Right lobe of liver (tissue), 4 donors: Measurements from ENCODE around the gene NPFFR1.

ENCODE experiments used
- CTCF ChIP-seq, 4 donors: fragments of 200-600 bp in 3 of 4; fragments of 450-650 bp in 1 of 4; IDR thresholded peaks; one replicate each; pipeline versions ENCODE4 v1.5.1 to v1.8.0; 2016 to 2022; ENCODE audit warnings: antibody characterized with exemption in 4 of 4, mild to moderate bottlenecking in 2 of 4
- POLR2A ChIP-seq: fragments of 450-650 bp; IDR thresholded peaks from one replicate; pipeline ENCODE4 v1.6.1; 2017; ENCODE audit warnings: antibody characterized with exemption, mild to moderate bottlenecking
- donor health status: DM: no; HTN: no; CAD: no.
- donor health status: DM: no; HTN: no; CAD: no.
- donor health status: DM: no; HTN: yes; CAD: no.

GRCh38 chr10:70283445-70284399 is at the start of gene NPFFR1:
- TF ChIP-seq CTCF (IDR thresholded peaks at IDR 0.05) (peak in 1 of 4 donors; percentile 7), POLR2A (no peak)
